Uterus (tissue), 4 donors: Measurements from ENCODE around the gene WWOX. TPM values are rescaled to one million over a fixed set of nuclear protein-coding genes. Genes with fewer than 3 reads are reported as not detected.

Source experiments
- DNase-seq, 2 donors: peaks; one replicate each; pipeline ENCODE4 v3.0.0-alpha.2; 2019 to 2020
- H3K27ac ChIP-seq, 2 donors: fragments of 200-600 bp; sonication (generic); 1 replicate in 1 of 2; 2 replicates in 1 of 2; pipeline ENCODE4 v1.5.1; 2016 to 2018
- H3K27me3 ChIP-seq, 2 donors: fragments of 200-600 bp; sonication (generic); one replicate each; pipeline ENCODE4 v1.5.1; 2018 to 2019; ENCODE audit warnings: control low read depth in 1 of 2
- H3K36me3 ChIP-seq, 2 donors: fragments of 200-600 bp; sonication (generic); one replicate each; pipeline ENCODE4 v1.5.1; 2019; ENCODE audit warnings: control low read depth in 1 of 2
- H3K4me1 ChIP-seq, 2 donors: fragments of 200-600 bp; sonication (generic); one replicate each; pipeline ENCODE4 v1.5.1; 2018 to 2019; ENCODE audit warnings: control low read depth in 1 of 2
- H3K4me3 ChIP-seq, 2 donors: fragments of 200-600 bp; sonication (generic); 1 replicate in 1 of 2; 2 replicates in 1 of 2; pipeline ENCODE4 v1.5.1; 2018 to 2019; ENCODE audit warnings: mild to moderate bottlenecking in 1 of 2
- H3K9me3 ChIP-seq, 2 donors: fragments of 200-600 bp; sonication (generic); one replicate each; pipeline ENCODE4 v1.5.1; 2019; ENCODE audit warnings: control low read depth in 1 of 2
- POLR2A ChIP-seq, 2 donors: fragments of 450-650 bp; IDR thresholded peaks; one replicate each; pipeline ENCODE4 v1.6.1; 2016; ENCODE audit warnings: antibody characterized with exemption in 2 of 2, mild to moderate bottlenecking in 1 of 2, moderate library complexity in 1 of 2
- intact Hi-C: fragments of 100-400 bp; cut with DNase I; formaldehyde crosslinking; loops from one replicate; pipeline ENCODE4 v1.15.1; 2023; ENCODE audit warnings: low total_unique reads
- total RNA-seq, 4 donors: library from RNA; depleted of rRNA in 3 of 4; stranded (reverse); fragments of >200 nt in 3 of 4; gene quantifications; one replicate each; pipeline versions ENCODE4 v1.1.0 to v1.2.4, GENCODE V29; 2014 to 2023
- TF ChIP-seq, protein P1 (sequence below), 4 experiments: fragments of 200-600 bp in 2 of 4; fragments of 450-650 bp in 2 of 4; sonication (generic) in 2 of 4; IDR thresholded peaks; one replicate each; pipeline ENCODE4 v1.5.1; 2016 to 2019; ENCODE audit warnings: antibody characterized with exemption in 4 of 4, mild to moderate bottlenecking in 2 of 4, moderate library complexity in 1 of 4
- donor health status: DM: yes; HTN: yes; CAD: no.

Gene WWOX
- total RNA-seq, 4 donors from 2014 or later = 34.1 to 99.9 (median 55.8) TPM

DNA sequence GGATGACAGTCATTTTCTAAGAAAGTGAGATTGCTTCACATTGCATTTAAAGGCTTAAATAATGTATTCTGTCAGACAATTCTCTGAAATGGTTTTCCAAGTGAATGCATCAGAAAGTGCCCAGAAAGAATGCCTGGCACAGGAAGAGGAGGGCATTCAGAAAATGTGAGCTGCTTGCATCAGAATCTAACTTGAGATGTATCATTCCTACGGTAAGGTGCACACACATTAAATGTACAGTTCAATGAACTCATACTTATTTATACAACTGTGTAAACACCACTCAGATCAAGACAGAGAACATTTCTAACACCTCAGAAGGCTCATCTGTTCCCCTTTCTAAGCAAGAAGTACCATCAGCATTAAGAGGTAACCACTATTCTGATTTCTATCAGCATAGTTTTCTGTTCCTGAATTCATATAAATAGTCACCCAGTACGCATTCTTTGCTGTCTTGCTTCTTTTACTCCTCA lies 863.0 kb downstream of the WWOX start:
- no peak for TF ChIP-seq POLR2A (IDR thresholded peaks at IDR 0.05)
- TF ChIP-seq, protein P1, sequence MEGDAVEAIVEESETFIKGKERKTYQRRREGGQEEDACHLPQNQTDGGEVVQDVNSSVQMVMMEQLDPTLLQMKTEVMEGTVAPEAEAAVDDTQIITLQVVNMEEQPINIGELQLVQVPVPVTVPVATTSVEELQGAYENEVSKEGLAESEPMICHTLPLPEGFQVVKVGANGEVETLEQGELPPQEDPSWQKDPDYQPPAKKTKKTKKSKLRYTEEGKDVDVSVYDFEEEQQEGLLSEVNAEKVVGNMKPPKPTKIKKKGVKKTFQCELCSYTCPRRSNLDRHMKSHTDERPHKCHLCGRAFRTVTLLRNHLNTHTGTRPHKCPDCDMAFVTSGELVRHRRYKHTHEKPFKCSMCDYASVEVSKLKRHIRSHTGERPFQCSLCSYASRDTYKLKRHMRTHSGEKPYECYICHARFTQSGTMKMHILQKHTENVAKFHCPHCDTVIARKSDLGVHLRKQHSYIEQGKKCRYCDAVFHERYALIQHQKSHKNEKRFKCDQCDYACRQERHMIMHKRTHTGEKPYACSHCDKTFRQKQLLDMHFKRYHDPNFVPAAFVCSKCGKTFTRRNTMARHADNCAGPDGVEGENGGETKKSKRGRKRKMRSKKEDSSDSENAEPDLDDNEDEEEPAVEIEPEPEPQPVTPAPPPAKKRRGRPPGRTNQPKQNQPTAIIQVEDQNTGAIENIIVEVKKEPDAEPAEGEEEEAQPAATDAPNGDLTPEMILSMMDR (IDR thresholded peaks at IDR 0.05) = no peak
- Histone ChIP-seq H3K27me3 (no peaks in the 10 kb centered on the region), H3K27ac (no peak overlapping the region), H3K9me3 (no peaks in the 10 kb centered on the region), H3K4me3 (no peak overlapping the region), H3K36me3 (no peaks in the 10 kb centered on the region), H3K4me1 (no peaks in the 10 kb centered on the region)
- DNase-seq = no peak
- intact Hi-C loops = no loop called here

DNA sequence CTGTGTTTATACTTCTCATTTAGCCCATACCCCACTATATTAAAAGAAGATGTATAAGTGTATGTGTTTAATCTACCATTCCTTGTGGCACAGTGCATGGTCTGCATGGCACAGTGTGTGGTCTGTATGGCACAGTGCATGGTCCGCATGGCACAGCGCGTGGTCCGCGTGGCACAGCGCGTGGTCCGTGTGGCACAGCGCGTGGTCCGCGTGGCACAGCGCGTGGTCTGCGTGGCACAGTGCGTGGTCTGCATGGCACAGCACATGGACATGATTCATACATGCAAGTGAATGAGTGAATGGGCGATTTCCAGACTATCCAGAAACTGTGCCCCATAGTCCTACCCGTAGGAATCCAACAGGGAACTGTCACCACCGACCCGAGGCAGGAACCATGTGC lies 868.5 kb downstream of the WWOX start:
- intact Hi-C loops = no loop called here
- H3K27me3 ChIP-seq = no peaks in the 10 kb centered on the region
- TF ChIP-seq, protein P1 (IDR thresholded peaks at IDR 0.05) = no peak
- no peak for TF ChIP-seq POLR2A (IDR thresholded peaks at IDR 0.05)
- no peaks in the 10 kb centered on the region for H3K9me3 ChIP-seq
- DNase-seq = no peak
- no peaks in the 10 kb centered on the region for H3K36me3 ChIP-seq
- no peak overlapping the region for H3K27ac ChIP-seq
- no peak overlapping the region for H3K4me3 ChIP-seq
- H3K4me1 ChIP-seq = no peaks in the 10 kb centered on the region

DNA sequence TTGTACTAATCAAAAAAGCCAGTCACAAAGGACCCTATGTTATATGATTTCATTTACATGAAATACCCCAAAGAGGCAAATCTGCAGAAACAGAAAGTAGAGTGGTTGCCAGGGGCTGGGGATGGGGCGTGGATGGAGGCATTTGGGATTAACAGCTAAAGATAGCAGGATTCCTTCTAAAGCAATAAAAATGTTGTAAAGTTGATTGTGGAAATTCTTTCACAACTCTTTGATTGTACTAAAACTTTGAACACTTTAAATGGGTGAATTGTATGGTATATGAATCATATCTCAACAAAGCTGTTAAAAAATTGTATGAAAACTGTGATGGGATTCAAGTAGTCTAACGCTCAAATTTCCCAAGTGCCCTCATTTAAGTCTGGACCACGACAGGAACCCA lies 870.3 kb downstream of the WWOX start:
- TF ChIP-seq POLR2A (IDR thresholded peaks at IDR 0.05) = no peak
- TF ChIP-seq, protein P1 (IDR thresholded peaks at IDR 0.05) = no peak
- no peaks in the 10 kb centered on the region for H3K4me1 ChIP-seq

DNA sequence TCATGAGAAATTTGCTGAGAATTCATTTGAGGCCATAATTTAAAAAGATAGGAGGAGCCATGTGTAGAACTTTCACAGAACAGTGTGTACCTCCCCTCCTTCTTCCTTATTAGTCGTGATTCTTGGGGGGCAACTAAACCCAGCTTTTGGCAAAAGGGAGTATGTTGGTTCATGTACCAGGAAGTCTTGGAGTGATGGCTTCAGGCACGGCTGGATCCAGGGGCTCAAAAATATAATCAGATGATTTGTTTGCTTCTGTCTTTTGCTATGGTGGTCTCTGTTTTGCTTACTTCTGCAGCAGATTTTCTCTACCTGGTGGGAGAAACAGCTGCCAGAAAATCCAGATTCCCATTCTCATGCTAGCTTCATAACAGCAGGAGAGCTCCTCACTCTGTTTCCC lies 871.2 kb downstream of the WWOX start:
- Histone ChIP-seq H3K4me3 (no peak overlapping the region), H3K9me3 (no peaks in the 10 kb centered on the region)
- no peak for DNase-seq

More for the DNA sequence above, 870.3 kb downstream of the WWOX start:
- Histone ChIP-seq H3K27me3 (no peaks in the 10 kb centered on the region), H3K27ac (no peak overlapping the region), H3K9me3 (no peaks in the 10 kb centered on the region), H3K4me3 (no peak overlapping the region), H3K36me3 (no peaks in the 10 kb centered on the region)
- no peak for DNase-seq
- intact Hi-C loops = no loop called here

DNA sequence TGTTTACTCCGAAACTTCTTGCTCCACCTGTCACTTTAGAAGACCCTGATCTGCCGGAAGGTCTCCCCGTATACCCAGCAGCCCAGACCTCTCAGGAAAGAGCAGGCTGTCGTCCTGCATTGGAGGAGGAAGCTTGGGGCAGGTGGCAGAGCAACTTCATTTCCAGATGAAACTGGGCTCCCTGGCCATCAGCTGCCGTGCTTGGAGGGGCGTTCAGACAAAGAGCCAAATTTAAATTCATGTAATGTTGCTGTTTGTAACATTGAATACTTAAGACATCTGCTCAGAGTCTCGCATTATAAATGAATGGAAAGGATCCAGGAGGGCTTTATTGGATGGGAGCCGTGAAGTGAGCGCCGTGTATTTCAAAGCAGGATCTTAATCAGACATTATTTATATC lies 872.6 kb downstream of the WWOX start:
- Histone ChIP-seq H3K36me3 (no peaks in the 10 kb centered on the region), H3K27ac (no peak overlapping the region), H3K4me1 (no peaks in the 10 kb centered on the region), H3K9me3 (no peaks in the 10 kb centered on the region), H3K4me3 (peak overlapping the region in 1 of 2 donors; percentile 10), H3K27me3 (no peaks in the 10 kb centered on the region)
- no peak for DNase-seq
- TF ChIP-seq, protein P1 (IDR thresholded peaks at IDR 0.05) = no peak
- intact Hi-C loops = no loop called here

More for the DNA sequence above, 871.2 kb downstream of the WWOX start:
- TF ChIP-seq, protein P1 (IDR thresholded peaks at IDR 0.05) = no peak
- no peak for TF ChIP-seq POLR2A (IDR thresholded peaks at IDR 0.05)
- Histone ChIP-seq H3K4me1 (no peaks in the 10 kb centered on the region), H3K36me3 (no peaks in the 10 kb centered on the region), H3K27me3 (no peaks in the 10 kb centered on the region), H3K27ac (no peak overlapping the region)
- intact Hi-C loops = no loop called here
